Activated CD4-positive, alpha-beta memory T cell treated with anti-CD3 and anti-CD28 coated beads for 36 hours (primary cell): ENCODE results near the gene MYO1D. TPM values are rescaled to one million over a fixed set of nuclear protein-coding genes. Genes with fewer than 3 reads are reported as not detected.
A peak's percentile ranks its signal among the peaks of the same experiment; 100 is the strongest.

Experiments
- CTCF ChIA-PET: fragments of 350-600 bp; sonication (Branson Sonifier 250); formaldehyde crosslinking; loops from one replicate; lab custom pipeline; 2021; ENCODE audit warnings: antibody characterized with exemption, inconsistent platforms; lab: Charles Lee
- POLR2A ChIA-PET: fragments of 350-600 bp; sonication (Branson Sonifier 250); formaldehyde crosslinking; loops from one replicate; lab custom pipeline; 2021; ENCODE audit warnings: antibody characterized with exemption; lab: Charles Lee
- DNase-seq: peaks from one replicate; pipeline ENCODE4 v3.0.0-alpha.2; 2020
- H3K27ac Mint-ChIP-seq: one replicate; pipeline ENCODE4 v1.8.0; 2021; ENCODE audit warnings: mixed read lengths
- H3K27me3 Mint-ChIP-seq: one replicate; pipeline ENCODE4 v1.8.0; 2021; ENCODE audit warnings: mixed read lengths
- H3K36me3 Mint-ChIP-seq: one replicate; pipeline ENCODE4 v1.8.0; 2021; ENCODE audit warnings: mixed read lengths
- H3K4me1 Mint-ChIP-seq: one replicate; pipeline ENCODE4 v1.8.0; 2021; ENCODE audit warnings: low read depth, mixed read lengths
- H3K4me3 Mint-ChIP-seq: one replicate; pipeline ENCODE4 v1.8.0; 2021; ENCODE audit warnings: mild to moderate bottlenecking, mixed read lengths
- H3K9me3 Mint-ChIP-seq: one replicate; pipeline ENCODE4 v1.8.0; 2021; ENCODE audit warnings: mixed read lengths
- intact Hi-C: fragments of 100-400 bp; cut with micrococcal nuclease; formaldehyde crosslinking; loops from one replicate; pipeline ENCODE4 v1.15.1; 2023
- total RNA-seq, 2 experiments: library from RNA; stranded (reverse); gene quantifications; one replicate each; pipeline ENCODE4 v1.2.3, GENCODE V29; 2021

Gene MYO1D
- total RNA-seq, 2 experiments from 2014 or later: 13.5 to 18.9 TPM

- peak overlapping the region; percentile 87 for H3K4me3 Mint-ChIP-seq
- H3K27ac Mint-ChIP-seq: peak overlapping the region; percentile 86
- intact Hi-C loops: loop anchor here (5.0 kb wide), 2 partner anchors 41 to 389 kb away; partner anchors contain the start of gene MYO1D
- DNase-seq: no peak
- H3K4me1 Mint-ChIP-seq: peaks cover 58% of the 10 kb centered on the region
- H3K36me3 Mint-ChIP-seq: peaks cover 32% of the 10 kb centered on the region
- H3K9me3 Mint-ChIP-seq: no peaks in the 10 kb centered on the region
- ChIA-PET CTCF (interaction anchor here (1.1 to 12.0 kb wide), 9 partner anchors 16 to 428 kb away, joined by 3 to 102 read pairs (median 6); partner anchors contain the start of genes MYO1D and PSMD11), POLR2A (interaction anchor here (1.0 to 6.7 kb wide), 7 partner anchors 15 to 71 kb away, joined by 3 to 38 read pairs (median 3); partner anchors contain the start of gene PSMD11)
- H3K27me3 Mint-ChIP-seq: no peaks in the 10 kb centered on the region
These were observed 388.8 kb downstream of the MYO1D start for GRCh38 chr17:32488177-32488542.

- Mint-ChIP-seq H3K9me3 (no peaks in the 10 kb centered on the region), H3K27me3 (no peaks in the 10 kb centered on the region), H3K4me1 (peaks cover 53% of the 10 kb centered on the region), H3K27ac (peak overlapping the region; percentile 86), H3K4me3 (peak overlapping the region; percentile 87), H3K36me3 (peaks cover 32% of the 10 kb centered on the region)
- intact Hi-C loops: loop anchor here (1.0 to 5.0 kb wide), 4 partner anchors 15 to 390 kb away; partner anchors contain the start of gene MYO1D
- POLR2A ChIA-PET: interaction anchor here (0.7 to 6.7 kb wide), 8 partner anchors 16 to 137 kb away, joined by 3 to 38 read pairs (median 6); partner anchors contain the start of gene PSMD11
- peak; percentile 48 for DNase-seq
- CTCF ChIA-PET: interaction anchor here (0.8 to 12.0 kb wide), 15 partner anchors 16 to 429 kb away, joined by 3 to 102 read pairs (median 4); partner anchors contain the start of genes MYO1D and PSMD11
These were observed 389.3 kb downstream of the MYO1D start for GRCh38 chr17:32487473-32488176.

- ChIA-PET POLR2A (interaction anchor here (0.7 to 6.7 kb wide), 6 partner anchors 16 to 136 kb away, joined by 3 to 38 read pairs (median 10); partner anchors contain the start of gene PSMD11), CTCF (interaction anchor here (0.8 to 12.0 kb wide), 18 partner anchors 17 to 429 kb away, joined by 3 to 102 read pairs (median 4); partner anchors contain the start of genes MYO1D and PSMD11)
- H3K4me3 Mint-ChIP-seq: peak within 1 kb of the TSS; percentile 87
- H3K9me3 Mint-ChIP-seq: no peaks in the 10 kb centered on the region
- H3K4me1 Mint-ChIP-seq: peaks cover 51% of the 10 kb centered on the region
- intact Hi-C loops: loop anchor here (1.0 to 5.0 kb wide), 4 partner anchors 16 to 390 kb away; partner anchors contain the start of gene MYO1D
- H3K36me3 Mint-ChIP-seq: peaks cover 34% of the 10 kb centered on the region
- peak; percentile 82 for DNase-seq
- peak within 1 kb of the TSS; percentile 86 for H3K27ac Mint-ChIP-seq
- H3K27me3 Mint-ChIP-seq: no peaks in the 10 kb centered on the region
These were observed 390.0 kb downstream of the MYO1D start, which contains the start of gene CDK5R1 for GRCh38 chr17:32486701-32487472. Gene CDK5R1, plus strand, starts transcription at chr17:32486993. Its CDS starts 628 bp downstream, at chr17:32487621.

GRCh38 chr17:32486111-32486700 is 390.7 kb downstream of the MYO1D start:
- POLR2A ChIA-PET: interaction anchor here (2.2 to 6.7 kb wide), 4 partner anchors 31 to 41 kb away, joined by 8 to 38 read pairs (median 15); partner anchors contain the start of gene PSMD11
- no peaks in the 10 kb centered on the region for H3K27me3 Mint-ChIP-seq
- peak; percentile 73 for DNase-seq
- H3K4me3 Mint-ChIP-seq: peak overlapping the region; percentile 54
- intact Hi-C loops: loop anchor here (2.0 to 5.0 kb wide), 3 partner anchors 17 to 391 kb away; partner anchors contain the start of gene MYO1D
- peak overlapping the region; percentile 18 for H3K27ac Mint-ChIP-seq
- CTCF ChIA-PET: interaction anchor here (0.6 to 12.0 kb wide), 13 partner anchors 18 to 391 kb away, joined by 3 to 102 read pairs (median 4); partner anchors contain the start of genes MYO1D and PSMD11
- H3K36me3 Mint-ChIP-seq: peaks cover 39% of the 10 kb centered on the region
- peaks cover 46% of the 10 kb centered on the region for H3K4me1 Mint-ChIP-seq
- H3K9me3 Mint-ChIP-seq: no peaks in the 10 kb centered on the region

- ChIA-PET POLR2A (interaction anchor here (2.2 to 6.7 kb wide), 3 partner anchors 34 to 41 kb away, joined by 8 to 38 read pairs (median 19); partner anchors contain the start of gene PSMD11), CTCF (interaction anchor here (0.6 to 12.0 kb wide), 6 partner anchors 24 to 173 kb away, joined by 3 to 102 read pairs (median 8); partner anchors contain the start of gene PSMD11)
- peak overlapping the region; percentile 54 for H3K4me3 Mint-ChIP-seq
- H3K4me1 Mint-ChIP-seq: peaks cover 39% of the 10 kb centered on the region
- no peaks in the 10 kb centered on the region for H3K9me3 Mint-ChIP-seq
- H3K27me3 Mint-ChIP-seq: no peaks in the 10 kb centered on the region
- peak overlapping the region; percentile 18 for H3K27ac Mint-ChIP-seq
- intact Hi-C loops: loop anchor here (2.0 to 5.0 kb wide), 4 partner anchors 17 to 392 kb away; partner anchors contain the start of gene MYO1D
- peaks cover 42% of the 10 kb centered on the region for H3K36me3 Mint-ChIP-seq
- DNase-seq: no peak
These were observed 391.4 kb downstream of the MYO1D start for GRCh38 chr17:32485261-32486110.

GRCh38 chr17:32484628-32485027 is 392.3 kb downstream of the MYO1D start:
- intact Hi-C loops: loop anchor here (2.0 to 5.0 kb wide), 3 partner anchors 22 to 393 kb away; partner anchors contain the start of gene MYO1D
- no peaks in the 10 kb centered on the region for H3K27me3 Mint-ChIP-seq
- no peak overlapping the region for H3K27ac Mint-ChIP-seq
- no peaks in the 10 kb centered on the region for H3K9me3 Mint-ChIP-seq
- ChIA-PET POLR2A (interaction anchor here (0.5 to 6.7 kb wide), 3 partner anchors 39 to 67 kb away, joined by 3 to 38 read pairs (median 5); no protein-coding TSS in a partner anchor), CTCF (interaction anchor here (0.6 to 12.0 kb wide), 14 partner anchors 9 to 425 kb away, joined by 3 to 102 read pairs (median 4); no protein-coding TSS in a partner anchor)
- no peak overlapping the region for H3K4me3 Mint-ChIP-seq
- H3K4me1 Mint-ChIP-seq: peaks cover 31% of the 10 kb centered on the region
- H3K36me3 Mint-ChIP-seq: peaks cover 42% of the 10 kb centered on the region
- DNase-seq: no peak

GRCh38 chr17:32484041-32484461 is 392.9 kb downstream of the MYO1D start:
- Mint-ChIP-seq H3K27me3 (no peaks in the 10 kb centered on the region), H3K27ac (peak overlapping the region; percentile 52), H3K36me3 (peaks cover 42% of the 10 kb centered on the region), H3K4me1 (peaks cover 27% of the 10 kb centered on the region), H3K4me3 (no peak overlapping the region), H3K9me3 (no peaks in the 10 kb centered on the region)
- no peak for DNase-seq
- CTCF ChIA-PET: interaction anchor here (0.6 to 12.0 kb wide), 15 partner anchors 9 to 426 kb away, joined by 3 to 102 read pairs (median 4); no protein-coding TSS in a partner anchor
- intact Hi-C loops: loop anchor here (2.0 kb wide), 1 partner anchor 21 kb away; no protein-coding TSS in a partner anchor
- POLR2A ChIA-PET: interaction anchor here (0.5 to 1.5 kb wide), 2 partner anchors 39 to 66 kb away, joined by 3 to 5 read pairs; no protein-coding TSS in a partner anchor

GRCh38 chr17:32483451-32484019 is 393.4 kb downstream of the MYO1D start:
- DNase-seq: no peak
- CTCF ChIA-PET: interaction anchor here (0.8 to 12.0 kb wide), 13 partner anchors 16 to 426 kb away, joined by 3 to 102 read pairs (median 4); no protein-coding TSS in a partner anchor
- Mint-ChIP-seq H3K36me3 (peaks cover 40% of the 10 kb centered on the region), H3K4me3 (no peak overlapping the region), H3K27me3 (no peaks in the 10 kb centered on the region), H3K9me3 (no peaks in the 10 kb centered on the region), H3K27ac (peak overlapping the region; percentile 52), H3K4me1 (peaks cover 23% of the 10 kb centered on the region)
- POLR2A ChIA-PET: interaction anchor here (0.7 to 1.5 kb wide), 2 partner anchors 39 to 71 kb away, joined by 3 to 5 read pairs; no protein-coding TSS in a partner anchor
- intact Hi-C loops: loop anchor here (1.0 to 2.0 kb wide), 3 partner anchors 21 to 272 kb away; no protein-coding TSS in a partner anchor

- H3K27ac Mint-ChIP-seq: peak overlapping the region; percentile 74
- POLR2A ChIA-PET: interaction anchor here (0.5 to 1.5 kb wide), 3 partner anchors 35 to 71 kb away, joined by 3 to 5 read pairs (median 3); no protein-coding TSS in a partner anchor
These were observed 394.2 kb downstream of the MYO1D start for GRCh38 chr17:32482568-32483320.

More at GRCh38 chr17:32482568-32483320, 394.2 kb downstream of the MYO1D start:
- Mint-ChIP-seq H3K9me3 (no peaks in the 10 kb centered on the region), H3K4me3 (no peak overlapping the region), H3K27me3 (no peaks in the 10 kb centered on the region), H3K4me1 (peaks cover 15% of the 10 kb centered on the region), H3K36me3 (peaks cover 40% of the 10 kb centered on the region)
- intact Hi-C loops: loop anchor here (1.0 kb wide), 2 partner anchors 127 to 273 kb away; no protein-coding TSS in a partner anchor
- no peak for DNase-seq
- CTCF ChIA-PET: interaction anchor here (1.7 to 12.0 kb wide), 3 partner anchors 21 to 274 kb away, joined by 8 to 102 read pairs (median 11); no protein-coding TSS in a partner anchor
